MM.1S (cell line): ENCODE results near the gene F13A1.

Experiments
- DNase-seq: peaks from one replicate; pipeline ENCODE4 v3.0.0-alpha.2; 2015
- H2AFZ ChIP-seq: fragments of 300-600 bp; sonication (generic); 2 replicates; pipeline ENCODE4 v1.6.0; 2016; ENCODE audit warnings: antibody characterized with exemption, low read length
- H3F3A ChIP-seq: fragments of 300-600 bp; sonication (generic); 2 replicates; pipeline ENCODE4 v1.6.1; 2016; ENCODE audit warnings: mild to moderate bottlenecking, antibody characterized with exemption, low read length, moderate library complexity, mixed read lengths; ENCODE audit not compliant: insufficient read depth
- H3K27ac ChIP-seq: fragments of 300-600 bp; sonication (generic); 2 replicates; pipeline ENCODE4 v1.5.1; 2016; ENCODE audit warnings: mild to moderate bottlenecking, low read length
- H3K27me3 ChIP-seq: fragments of 300-600 bp; sonication (generic); replicated peaks from 2 replicates; pipeline ENCODE4 v1.6.0; 2016; ENCODE audit warnings: low read length; ENCODE audit not compliant: insufficient read depth
- H3K36me3 ChIP-seq: fragments of 300-600 bp; sonication (generic); replicated peaks from 2 replicates; pipeline ENCODE4 v1.6.1; 2016; ENCODE audit warnings: mild to moderate bottlenecking, low read length, mixed read lengths; ENCODE audit not compliant: insufficient read depth
- H3K4me1 ChIP-seq: fragments of 300-600 bp; sonication (generic); 2 replicates; pipeline ENCODE4 v1.6.1; 2016; ENCODE audit warnings: low read length, mixed read lengths
- H3K4me2 ChIP-seq: fragments of 300-600 bp; sonication (generic); 2 replicates; pipeline ENCODE4 v1.6.0; 2016; ENCODE audit warnings: low read depth, low read length
- H3K4me3 ChIP-seq: fragments of 300-600 bp; sonication (generic); 2 replicates; pipeline ENCODE4 v1.5.1; 2016; ENCODE audit warnings: low read length, mixed read lengths
- H3K79me2 ChIP-seq: fragments of 300-600 bp; sonication (generic); 2 replicates; pipeline ENCODE4 v1.6.1; 2016; ENCODE audit warnings: mixed run types, low read length, mixed read lengths
- H3K9ac ChIP-seq: fragments of 300-600 bp; sonication (generic); 2 replicates; pipeline ENCODE4 v1.6.1; 2016; ENCODE audit warnings: low read length, mixed read lengths
- H3K9me2 ChIP-seq: fragments of 300-600 bp; sonication (generic); replicated peaks from 2 replicates; pipeline ENCODE4 v1.6.1; 2016; ENCODE audit warnings: mild to moderate bottlenecking, low read length, mixed read lengths; ENCODE audit not compliant: insufficient read depth
- H3K9me3 ChIP-seq: fragments of 300-600 bp; sonication (generic); replicated peaks from 2 replicates; pipeline ENCODE4 v1.6.1; 2016; ENCODE audit warnings: mild to moderate bottlenecking, low read length, mixed read lengths; ENCODE audit not compliant: insufficient read depth
- H4K20me1 ChIP-seq: fragments of 300-600 bp; sonication (generic); 2 replicates; pipeline ENCODE4 v1.6.1; 2016; ENCODE audit warnings: mild to moderate bottlenecking, low read length, moderate library complexity, mixed read lengths; ENCODE audit not compliant: insufficient read depth
- EZH2 ChIP-seq: fragments of 300-600 bp; sonication (generic); optimal IDR thresholded peaks from 2 replicates; pipeline ENCODE3; 2017; ENCODE audit warnings: low read depth, mild to moderate bottlenecking, antibody characterized with exemption, low read length, mixed read lengths
- EZH2phosphoT487 ChIP-seq: fragments of 300-600 bp; sonication (generic); IDR thresholded peaks from 2 replicates; pipeline ENCODE4 v1.6.1; 2018; ENCODE audit warnings: antibody characterized with exemption, low read length
- TF ChIP-seq, protein P1 (sequence below): fragments of 300-600 bp; sonication (generic); IDR thresholded peaks from 2 replicates; pipeline ENCODE4 v1.5.1; 2016; ENCODE audit warnings: antibody characterized with exemption, low read length, mixed read lengths

F13A1 gene

GRCh38 chr6:6244624-6245023, 75.8 kb downstream of the F13A1 start:
- no peak overlapping the region for H3K4me2 ChIP-seq
- TF ChIP-seq EZH2phosphoT487 = no peak
- no peak for TF ChIP-seq EZH2
- TF ChIP-seq, protein P1, sequence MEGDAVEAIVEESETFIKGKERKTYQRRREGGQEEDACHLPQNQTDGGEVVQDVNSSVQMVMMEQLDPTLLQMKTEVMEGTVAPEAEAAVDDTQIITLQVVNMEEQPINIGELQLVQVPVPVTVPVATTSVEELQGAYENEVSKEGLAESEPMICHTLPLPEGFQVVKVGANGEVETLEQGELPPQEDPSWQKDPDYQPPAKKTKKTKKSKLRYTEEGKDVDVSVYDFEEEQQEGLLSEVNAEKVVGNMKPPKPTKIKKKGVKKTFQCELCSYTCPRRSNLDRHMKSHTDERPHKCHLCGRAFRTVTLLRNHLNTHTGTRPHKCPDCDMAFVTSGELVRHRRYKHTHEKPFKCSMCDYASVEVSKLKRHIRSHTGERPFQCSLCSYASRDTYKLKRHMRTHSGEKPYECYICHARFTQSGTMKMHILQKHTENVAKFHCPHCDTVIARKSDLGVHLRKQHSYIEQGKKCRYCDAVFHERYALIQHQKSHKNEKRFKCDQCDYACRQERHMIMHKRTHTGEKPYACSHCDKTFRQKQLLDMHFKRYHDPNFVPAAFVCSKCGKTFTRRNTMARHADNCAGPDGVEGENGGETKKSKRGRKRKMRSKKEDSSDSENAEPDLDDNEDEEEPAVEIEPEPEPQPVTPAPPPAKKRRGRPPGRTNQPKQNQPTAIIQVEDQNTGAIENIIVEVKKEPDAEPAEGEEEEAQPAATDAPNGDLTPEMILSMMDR = no peak
- H4K20me1 ChIP-seq = no peaks in the 10 kb centered on the region

DNA sequence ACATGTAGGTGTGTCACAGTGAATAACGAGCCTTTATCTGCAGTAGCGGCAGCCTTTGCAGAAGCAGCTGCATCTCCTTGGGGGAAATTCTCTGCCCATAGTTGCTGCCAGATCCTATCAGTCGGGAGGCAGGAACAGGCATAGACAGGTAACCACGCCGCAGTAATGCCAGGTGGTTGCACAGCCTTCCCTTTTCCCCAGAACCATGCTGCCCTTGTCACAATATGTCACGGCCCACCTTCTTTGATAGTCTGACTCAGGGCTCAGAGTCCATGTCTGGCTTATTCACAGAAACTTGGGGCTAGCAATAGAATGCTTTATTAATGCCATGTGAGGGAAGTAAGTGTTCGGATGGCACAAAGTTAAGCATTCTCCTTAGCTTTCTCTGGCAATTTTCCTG, 76.6 kb downstream of the F13A1 start:
- no peak overlapping the region for H2AFZ ChIP-seq
- H3K4me1 ChIP-seq = no peaks in the 10 kb centered on the region
- no peak overlapping the region for H3K9ac ChIP-seq
- H4K20me1 ChIP-seq = no peaks in the 10 kb centered on the region
- H3K4me3 ChIP-seq = no peak overlapping the region
- H3K9me3 ChIP-seq = no peaks in the 10 kb centered on the region
- no peaks in the 10 kb centered on the region for H3F3A ChIP-seq
- no peaks in the 10 kb centered on the region for H3K9me2 ChIP-seq
- no peaks in the 10 kb centered on the region for H3K79me2 ChIP-seq
- H3K27me3 ChIP-seq = no peaks in the 10 kb centered on the region
- TF ChIP-seq EZH2 (no peak), EZH2phosphoT487 (no peak)
- TF ChIP-seq, protein P1 = no peak
- H3K36me3 ChIP-seq = no peaks in the 10 kb centered on the region
- DNase-seq = no peak
- no peak overlapping the region for H3K27ac ChIP-seq
- H3K4me2 ChIP-seq = no peak overlapping the region

More at GRCh38 chr6:6244624-6245023, 75.8 kb downstream of the F13A1 start:
- no peak overlapping the region for H3K9ac ChIP-seq
- H3K79me2 ChIP-seq = no peaks in the 10 kb centered on the region
- no peaks in the 10 kb centered on the region for H3K36me3 ChIP-seq
- no peaks in the 10 kb centered on the region for H3K4me1 ChIP-seq
- H3K9me2 ChIP-seq = no peaks in the 10 kb centered on the region
- H3K27ac ChIP-seq = no peak overlapping the region
- H3K4me3 ChIP-seq = no peak overlapping the region
- DNase-seq = no peak
- H3F3A ChIP-seq = no peaks in the 10 kb centered on the region
- H3K27me3 ChIP-seq = no peaks in the 10 kb centered on the region
- H2AFZ ChIP-seq = no peak overlapping the region
- no peaks in the 10 kb centered on the region for H3K9me3 ChIP-seq

DNA sequence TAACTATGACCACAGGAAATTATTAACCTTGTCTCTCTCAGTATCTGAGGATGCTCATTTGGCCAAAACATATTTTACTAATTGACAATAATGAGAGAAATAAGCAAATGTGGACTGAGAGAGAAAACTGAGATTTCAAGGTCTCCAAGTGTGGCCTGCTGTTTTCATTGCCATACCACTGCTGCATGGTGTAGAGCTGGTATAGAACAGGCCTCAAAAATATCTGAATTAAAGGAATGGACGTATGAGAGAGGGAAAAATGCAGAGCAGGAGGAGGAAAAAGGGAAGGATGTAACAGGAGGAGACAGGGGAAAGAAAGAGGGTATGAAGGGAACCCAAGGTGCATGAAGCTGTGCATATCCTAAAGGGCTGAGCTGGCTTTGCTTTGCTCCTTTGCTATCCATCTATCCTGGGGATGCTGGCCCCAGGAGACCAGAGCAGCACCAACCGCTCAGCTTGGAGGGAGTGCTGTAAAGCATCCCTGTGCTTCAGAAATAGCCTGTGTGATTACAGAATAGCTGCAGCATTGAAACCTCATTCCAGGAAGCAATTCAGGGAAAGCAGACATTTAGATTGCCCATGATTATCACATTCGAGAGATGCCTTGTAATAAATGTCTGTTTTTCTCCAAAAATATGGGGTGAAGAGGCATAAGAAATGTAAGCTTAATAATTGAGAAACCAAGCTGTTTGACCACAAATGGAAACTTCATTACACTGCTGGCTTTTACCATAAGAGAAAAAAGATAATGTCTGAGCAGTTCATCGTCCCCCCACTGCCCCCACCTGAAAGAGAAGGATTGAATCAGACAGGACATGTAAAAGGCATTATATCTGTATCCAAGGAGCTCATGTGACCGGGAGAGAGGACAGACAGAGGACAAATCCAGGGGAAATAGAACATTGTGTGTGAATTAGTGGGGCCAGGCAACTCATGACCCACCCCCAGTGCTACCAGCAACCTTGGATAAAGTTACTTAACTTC, 80.6 kb downstream of the F13A1 start:
- Histone ChIP-seq H3K36me3 (no peaks in the 10 kb centered on the region), H3K9ac (no peak overlapping the region), H2AFZ (no peak overlapping the region), H3K79me2 (no peaks in the 10 kb centered on the region), H3K4me3 (no peak overlapping the region), H3K27me3 (no peaks in the 10 kb centered on the region), H3K4me1 (no peaks in the 10 kb centered on the region), H3K9me2 (no peaks in the 10 kb centered on the region), H3K27ac (no peak overlapping the region), H3K9me3 (no peaks in the 10 kb centered on the region), H3K4me2 (no peak overlapping the region), H4K20me1 (no peaks in the 10 kb centered on the region), H3F3A (no peaks in the 10 kb centered on the region)
- TF ChIP-seq, protein P1 = no peak
- no peak for TF ChIP-seq EZH2
- TF ChIP-seq EZH2phosphoT487 = no peak
- DNase-seq = no peak
